GM23338 (cell line): ENCODE results near the gene IGF1R. TPM values are rescaled to one million over a fixed set of nuclear protein-coding genes. Genes with fewer than 3 reads are reported as not detected.
A peak's percentile ranks its signal among the peaks of the same experiment; 100 is the strongest.

Experiments used
- ATAC-seq: fragments of 200-7000 bp; cut with Tn5 transposase; 3 replicates; pipeline ENCODE4 v1.9.1; 2020
- DNase-seq: peaks from one replicate; pipeline ENCODE4 v3.0.0-alpha.2; 2015; ENCODE audit warnings: low spot score
- H2AFZ ChIP-seq: fragments of 200-600 bp; sonication (generic); 2 replicates; pipeline ENCODE4 v1.8.0; 2016; ENCODE audit warnings: antibody characterized with exemption, mild to moderate bottlenecking, moderate library complexity
- H3F3A ChIP-seq: fragments of 200-600 bp; sonication (generic); replicated peaks from 2 replicates; pipeline ENCODE4 v1.8.0; 2017; ENCODE audit warnings: antibody characterized with exemption, mixed run types, low read depth
- H3K27ac ChIP-seq: fragments of 200-600 bp; sonication (generic); 2 replicates; pipeline ENCODE4 v1.6.1; 2016; ENCODE audit warnings: low read depth
- H3K27me3 ChIP-seq: fragments of 200-600 bp; sonication (generic); 2 replicates; pipeline ENCODE4 v1.8.0; 2016; ENCODE audit warnings: mild to moderate bottlenecking, mixed run types, moderate library complexity; ENCODE audit not compliant: insufficient read depth
- H3K36me3 ChIP-seq: fragments of 200-600 bp; sonication (generic); 2 replicates; pipeline ENCODE4 v1.8.0; 2016; ENCODE audit warnings: mild to moderate bottlenecking; ENCODE audit not compliant: insufficient read depth
- H3K4me1 ChIP-seq: fragments of 200-600 bp; sonication (generic); 2 replicates; pipeline ENCODE4 v1.8.0; 2016; ENCODE audit warnings: mild to moderate bottlenecking, moderate library complexity; ENCODE audit not compliant: insufficient read depth
- H3K4me2 ChIP-seq: fragments of 200-600 bp; sonication (generic); 2 replicates; pipeline ENCODE4 v1.7.1; 2017; ENCODE audit warnings: mixed run types
- H3K4me3 ChIP-seq: fragments of 200-600 bp; sonication (generic); 2 replicates; pipeline ENCODE4 v1.6.1; 2016; ENCODE audit warnings: mixed run types
- H3K79me2 ChIP-seq: fragments of 200-600 bp; sonication (generic); replicated peaks from 2 replicates; pipeline ENCODE4 v1.8.0; 2017; ENCODE audit warnings: mild to moderate bottlenecking; ENCODE audit not compliant: insufficient read depth
- H3K9me2 ChIP-seq: fragments of 200-600 bp; sonication (generic); 2 replicates; pipeline ENCODE4 v1.8.0; 2017; ENCODE audit not compliant: insufficient read depth
- H4K20me1 ChIP-seq: fragments of 200-600 bp; sonication (generic); replicated peaks from 2 replicates; pipeline ENCODE4 v1.8.0; 2017; ENCODE audit warnings: mild to moderate bottlenecking; ENCODE audit not compliant: insufficient read depth
- H3K27ac Mint-ChIP-seq: 2 replicates; pipeline ENCODE4 v1.8.0; 2020; ENCODE audit warnings: inconsistent platforms, mild to moderate bottlenecking, moderate library complexity, mixed read lengths
- H3K27me3 Mint-ChIP-seq: 3 replicates; pipeline ENCODE4 v1.8.0; 2022; ENCODE audit warnings: low read depth, mild to moderate bottlenecking, moderate library complexity, mixed read lengths, inconsistent platforms; ENCODE audit not compliant: insufficient read depth, poor library complexity
- H3K36me3 Mint-ChIP-seq: 3 replicates; pipeline ENCODE4 v1.8.0; 2021; ENCODE audit warnings: low read depth, mild to moderate bottlenecking, inconsistent platforms, moderate library complexity, mixed read lengths
- H3K4me1 Mint-ChIP-seq: 3 replicates; pipeline ENCODE4 v1.8.0; 2020; ENCODE audit warnings: mild to moderate bottlenecking, inconsistent platforms, mixed read lengths
- H3K4me3 Mint-ChIP-seq: 3 replicates; pipeline ENCODE4 v1.8.0; 2021; ENCODE audit warnings: moderate library complexity, mild to moderate bottlenecking, inconsistent platforms, mixed read lengths
- H3K9me3 Mint-ChIP-seq: 3 replicates; pipeline ENCODE4 v1.8.0; 2020; ENCODE audit warnings: moderate library complexity, mild to moderate bottlenecking, inconsistent platforms, mixed read lengths
- CREB1 ChIP-seq: fragments of 250-450 bp; sonication (Bioruptor Pico); IDR thresholded peaks from 2 replicates; pipeline ENCODE4 v1.5.0; 2020; ENCODE audit warnings: low read depth, mild to moderate bottlenecking, moderate library complexity
- CTCF ChIP-seq, 2 experiments: fragments of 200-600 bp in 1 of 2; sonication (generic) in 1 of 2; conservative IDR thresholded peaks; 2 replicates each; pipeline versions ENCODE4 v1.5.1 to v1.6.1; 2016 to 2017; ENCODE audit warnings: antibody characterized with exemption in 2 of 2, low read depth in 2 of 2, mild to moderate bottlenecking in 2 of 2, moderate library complexity in 1 of 2
- EZH2 ChIP-seq: fragments of 200-600 bp; sonication (generic); IDR thresholded peaks from one replicate; pipeline ENCODE4 v1.8.0; 2017; ENCODE audit warnings: antibody characterized with exemption, mild to moderate bottlenecking, low read depth; ENCODE audit not compliant: unreplicated experiment
- EZH2phosphoT487 ChIP-seq: fragments of 200-600 bp; sonication (generic); IDR thresholded peaks from one replicate; pipeline ENCODE4 v1.8.1; 2018; ENCODE audit warnings: antibody characterized with exemption; ENCODE audit not compliant: unreplicated experiment
- JUNB ChIP-seq: IDR thresholded peaks from one replicate; pipeline ENCODE4 v1.6.1; 2016; ENCODE audit warnings: antibody characterized with exemption; ENCODE audit not compliant: unreplicated experiment
- NANOG ChIP-seq: IDR thresholded peaks from 2 replicates; pipeline ENCODE4 v1.6.1; 2016; ENCODE audit warnings: antibody characterized with exemption, borderline replicate concordance
- POLR2AphosphoS5 ChIP-seq: IDR thresholded peaks from 2 replicates; pipeline ENCODE4 v1.6.1; 2016; ENCODE audit warnings: antibody characterized with exemption, low read depth
- STAT1 ChIP-seq: IDR thresholded peaks from one replicate; pipeline ENCODE4 v1.6.1; 2016; ENCODE audit warnings: antibody characterized with exemption; ENCODE audit not compliant: unreplicated experiment
- ZNF114 ChIP-seq: fragments of 250-450 bp; sonication (Bioruptor Pico); IDR thresholded peaks from 2 replicates; pipeline ENCODE4 v1.5.0; 2020; ENCODE audit warnings: mild to moderate bottlenecking, moderate library complexity
- ZNF331 ChIP-seq: fragments of 250-450 bp; sonication (Bioruptor Pico); IDR thresholded peaks from 2 replicates; pipeline ENCODE4 v1.5.0; 2020; ENCODE audit warnings: low read depth, mild to moderate bottlenecking, moderate library complexity
- polyA plus RNA-seq: library from polyadenylated mRNA; unstranded; fragments of >200 nt; fragmentation: Nextera tagmentation; extraction: Ambion mirVana; gene quantifications from 2 replicates; pipeline ENCODE4 v1.2.1, GENCODE V29; 2016
- total RNA-seq: library from RNA; depleted of rRNA; stranded (reverse); fragments of >200 nt; shearing (Covaris generic); gene quantifications from 2 replicates; pipeline ENCODE4 v1.2.3, GENCODE V29; 2014
- TF ChIP-seq, protein P1 (sequence below): fragments of 250-450 bp; sonication (Bioruptor Pico); IDR thresholded peaks from 2 replicates; pipeline ENCODE4 v1.5.0; 2020; ENCODE audit warnings: mild to moderate bottlenecking, moderate library complexity
- TF ChIP-seq, protein P2 (sequence below): IDR thresholded peaks from 2 replicates; pipeline ENCODE4 v1.6.1; 2016; ENCODE audit warnings: antibody characterized with exemption
- TF ChIP-seq, protein P3 (sequence below): IDR thresholded peaks from one replicate; pipeline ENCODE4 v1.6.1; 2018; ENCODE audit warnings: antibody characterized with exemption; ENCODE audit not compliant: unreplicated experiment

The IGF1R gene
- total and polyA plus RNA-seq, 2 experiments from 2014 or later: 20.4 to 92.2 TPM

GRCh38 chr15:98978153-98978552 is 329.8 kb downstream of the IGF1R start:
- ATAC-seq: no peak
- no peak overlapping the region for H3K27ac Mint-ChIP-seq

More at GRCh38 chr15:98978153-98978552, 329.8 kb downstream of the IGF1R start:
- H3K36me3 Mint-ChIP-seq: no peaks in the 10 kb centered on the region
- no peaks in the 10 kb centered on the region for H3K36me3 ChIP-seq
- H3K4me3 ChIP-seq: no peak overlapping the region
- no peak overlapping the region for H3K27ac ChIP-seq
- no peak for DNase-seq
- H3K27me3 ChIP-seq: no peaks in the 10 kb centered on the region
- no peaks in the 10 kb centered on the region for H3K79me2 ChIP-seq
- H3F3A ChIP-seq: no peaks in the 10 kb centered on the region
- no peaks in the 10 kb centered on the region for H4K20me1 ChIP-seq
- no peaks in the 10 kb centered on the region for H3K4me1 Mint-ChIP-seq
- H3K27me3 Mint-ChIP-seq: peaks cover 8% of the 10 kb centered on the region
- no peaks in the 10 kb centered on the region for H3K9me2 ChIP-seq
- no peak overlapping the region for H3K4me2 ChIP-seq
- H3K9me3 Mint-ChIP-seq: no peaks in the 10 kb centered on the region
- no peak overlapping the region for H3K4me3 Mint-ChIP-seq
- TF ChIP-seq, protein P1, sequence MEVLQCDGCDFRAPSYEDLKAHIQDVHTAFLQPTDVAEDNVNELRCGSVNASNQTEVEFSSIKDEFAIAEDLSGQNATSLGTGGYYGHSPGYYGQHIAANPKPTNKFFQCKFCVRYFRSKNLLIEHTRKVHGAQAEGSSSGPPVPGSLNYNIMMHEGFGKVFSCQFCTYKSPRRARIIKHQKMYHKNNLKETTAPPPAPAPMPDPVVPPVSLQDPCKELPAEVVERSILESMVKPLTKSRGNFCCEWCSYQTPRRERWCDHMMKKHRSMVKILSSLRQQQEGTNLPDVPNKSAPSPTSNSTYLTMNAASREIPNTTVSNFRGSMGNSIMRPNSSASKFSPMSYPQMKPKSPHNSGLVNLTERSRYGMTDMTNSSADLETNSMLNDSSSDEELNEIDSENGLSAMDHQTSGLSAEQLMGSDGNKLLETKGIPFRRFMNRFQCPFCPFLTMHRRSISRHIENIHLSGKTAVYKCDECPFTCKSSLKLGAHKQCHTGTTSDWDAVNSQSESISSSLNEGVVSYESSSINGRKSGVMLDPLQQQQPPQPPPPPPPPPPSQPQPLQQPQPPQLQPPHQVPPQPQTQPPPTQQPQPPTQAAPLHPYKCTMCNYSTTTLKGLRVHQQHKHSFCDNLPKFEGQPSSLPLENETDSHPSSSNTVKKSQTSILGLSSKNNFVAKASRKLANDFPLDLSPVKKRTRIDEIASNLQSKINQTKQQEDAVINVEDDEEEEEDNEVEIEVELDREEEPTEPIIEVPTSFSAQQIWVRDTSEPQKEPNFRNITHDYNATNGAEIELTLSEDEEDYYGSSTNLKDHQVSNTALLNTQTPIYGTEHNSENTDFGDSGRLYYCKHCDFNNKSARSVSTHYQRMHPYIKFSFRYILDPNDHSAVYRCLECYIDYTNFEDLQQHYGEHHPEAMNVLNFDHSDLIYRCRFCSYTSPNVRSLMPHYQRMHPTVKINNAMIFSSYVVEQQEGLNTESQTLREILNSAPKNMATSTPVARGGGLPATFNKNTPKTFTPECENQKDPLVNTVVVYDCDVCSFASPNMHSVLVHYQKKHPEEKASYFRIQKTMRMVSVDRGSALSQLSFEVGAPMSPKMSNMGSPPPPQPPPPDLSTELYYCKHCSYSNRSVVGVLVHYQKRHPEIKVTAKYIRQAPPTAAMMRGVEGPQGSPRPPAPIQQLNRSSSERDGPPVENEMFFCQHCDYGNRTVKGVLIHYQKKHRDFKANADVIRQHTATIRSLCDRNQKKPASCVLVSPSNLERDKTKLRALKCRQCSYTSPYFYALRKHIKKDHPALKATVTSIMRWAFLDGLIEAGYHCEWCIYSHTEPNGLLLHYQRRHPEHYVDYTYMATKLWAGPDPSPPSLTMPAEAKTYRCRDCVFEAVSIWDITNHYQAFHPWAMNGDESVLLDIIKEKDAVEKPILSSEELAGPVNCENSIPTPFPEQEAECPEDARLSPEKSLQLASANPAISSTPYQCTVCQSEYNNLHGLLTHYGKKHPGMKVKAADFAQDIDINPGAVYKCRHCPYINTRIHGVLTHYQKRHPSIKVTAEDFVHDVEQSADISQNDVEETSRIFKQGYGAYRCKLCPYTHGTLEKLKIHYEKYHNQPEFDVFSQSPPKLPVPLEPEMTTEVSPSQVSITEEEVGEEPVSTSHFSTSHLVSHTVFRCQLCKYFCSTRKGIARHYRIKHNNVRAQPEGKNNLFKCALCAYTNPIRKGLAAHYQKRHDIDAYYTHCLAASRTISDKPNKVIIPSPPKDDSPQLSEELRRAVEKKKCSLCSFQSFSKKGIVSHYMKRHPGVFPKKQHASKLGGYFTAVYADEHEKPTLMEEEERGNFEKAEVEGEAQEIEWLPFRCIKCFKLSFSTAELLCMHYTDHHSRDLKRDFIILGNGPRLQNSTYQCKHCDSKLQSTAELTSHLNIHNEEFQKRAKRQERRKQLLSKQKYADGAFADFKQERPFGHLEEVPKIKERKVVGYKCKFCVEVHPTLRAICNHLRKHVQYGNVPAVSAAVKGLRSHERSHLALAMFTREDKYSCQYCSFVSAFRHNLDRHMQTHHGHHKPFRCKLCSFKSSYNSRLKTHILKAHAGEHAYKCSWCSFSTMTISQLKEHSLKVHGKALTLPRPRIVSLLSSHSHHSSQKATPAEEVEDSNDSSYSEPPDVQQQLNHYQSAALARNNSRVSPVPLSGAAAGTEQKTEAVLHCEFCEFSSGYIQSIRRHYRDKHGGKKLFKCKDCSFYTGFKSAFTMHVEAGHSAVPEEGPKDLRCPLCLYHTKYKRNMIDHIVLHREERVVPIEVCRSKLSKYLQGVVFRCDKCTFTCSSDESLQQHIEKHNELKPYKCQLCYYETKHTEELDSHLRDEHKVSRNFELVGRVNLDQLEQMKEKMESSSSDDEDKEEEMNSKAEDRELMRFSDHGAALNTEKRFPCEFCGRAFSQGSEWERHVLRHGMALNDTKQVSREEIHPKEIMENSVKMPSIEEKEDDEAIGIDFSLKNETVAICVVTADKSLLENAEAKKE (CRISPR knock-in tag): no peak
- TF ChIP-seq CTCF (conservative IDR thresholded peaks at IDR 0.05; ENCODE audit: low read depth in 2 of 2): no peak
- TF ChIP-seq POLR2AphosphoS5: no peak
- no peak for TF ChIP-seq ZNF331
- TF ChIP-seq STAT1: no peak
- TF ChIP-seq CREB1 (CRISPR knock-in tag): no peak
- no peak for TF ChIP-seq EZH2
- TF ChIP-seq, protein P2, sequence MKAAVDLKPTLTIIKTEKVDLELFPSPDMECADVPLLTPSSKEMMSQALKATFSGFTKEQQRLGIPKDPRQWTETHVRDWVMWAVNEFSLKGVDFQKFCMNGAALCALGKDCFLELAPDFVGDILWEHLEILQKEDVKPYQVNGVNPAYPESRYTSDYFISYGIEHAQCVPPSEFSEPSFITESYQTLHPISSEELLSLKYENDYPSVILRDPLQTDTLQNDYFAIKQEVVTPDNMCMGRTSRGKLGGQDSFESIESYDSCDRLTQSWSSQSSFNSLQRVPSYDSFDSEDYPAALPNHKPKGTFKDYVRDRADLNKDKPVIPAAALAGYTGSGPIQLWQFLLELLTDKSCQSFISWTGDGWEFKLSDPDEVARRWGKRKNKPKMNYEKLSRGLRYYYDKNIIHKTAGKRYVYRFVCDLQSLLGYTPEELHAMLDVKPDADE: no peak
- TF ChIP-seq ZNF114: no peak
- TF ChIP-seq, protein P3, sequence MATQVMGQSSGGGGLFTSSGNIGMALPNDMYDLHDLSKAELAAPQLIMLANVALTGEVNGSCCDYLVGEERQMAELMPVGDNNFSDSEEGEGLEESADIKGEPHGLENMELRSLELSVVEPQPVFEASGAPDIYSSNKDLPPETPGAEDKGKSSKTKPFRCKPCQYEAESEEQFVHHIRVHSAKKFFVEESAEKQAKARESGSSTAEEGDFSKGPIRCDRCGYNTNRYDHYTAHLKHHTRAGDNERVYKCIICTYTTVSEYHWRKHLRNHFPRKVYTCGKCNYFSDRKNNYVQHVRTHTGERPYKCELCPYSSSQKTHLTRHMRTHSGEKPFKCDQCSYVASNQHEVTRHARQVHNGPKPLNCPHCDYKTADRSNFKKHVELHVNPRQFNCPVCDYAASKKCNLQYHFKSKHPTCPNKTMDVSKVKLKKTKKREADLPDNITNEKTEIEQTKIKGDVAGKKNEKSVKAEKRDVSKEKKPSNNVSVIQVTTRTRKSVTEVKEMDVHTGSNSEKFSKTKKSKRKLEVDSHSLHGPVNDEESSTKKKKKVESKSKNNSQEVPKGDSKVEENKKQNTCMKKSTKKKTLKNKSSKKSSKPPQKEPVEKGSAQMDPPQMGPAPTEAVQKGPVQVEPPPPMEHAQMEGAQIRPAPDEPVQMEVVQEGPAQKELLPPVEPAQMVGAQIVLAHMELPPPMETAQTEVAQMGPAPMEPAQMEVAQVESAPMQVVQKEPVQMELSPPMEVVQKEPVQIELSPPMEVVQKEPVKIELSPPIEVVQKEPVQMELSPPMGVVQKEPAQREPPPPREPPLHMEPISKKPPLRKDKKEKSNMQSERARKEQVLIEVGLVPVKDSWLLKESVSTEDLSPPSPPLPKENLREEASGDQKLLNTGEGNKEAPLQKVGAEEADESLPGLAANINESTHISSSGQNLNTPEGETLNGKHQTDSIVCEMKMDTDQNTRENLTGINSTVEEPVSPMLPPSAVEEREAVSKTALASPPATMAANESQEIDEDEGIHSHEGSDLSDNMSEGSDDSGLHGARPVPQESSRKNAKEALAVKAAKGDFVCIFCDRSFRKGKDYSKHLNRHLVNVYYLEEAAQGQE: no peak
- TF ChIP-seq NANOG: no peak
- TF ChIP-seq EZH2phosphoT487: no peak
- TF ChIP-seq JUNB: no peak
- no peaks in the 10 kb centered on the region for H3K4me1 ChIP-seq
- H2AFZ ChIP-seq: peak overlapping the region; percentile 43; the same call in 1 of the 2 replicates
